EH (cell line): ENCODE data around the gene SLX4IP.

ENCODE experiments used
- DNase-seq: peaks from one replicate; pipeline ENCODE4 v3.0.0-alpha.2; 2015; ENCODE audit warnings: low read depth

The SLX4IP gene

GRCh38 chr20:10649797-10650160 is 214.7 kb downstream of the SLX4IP start:
- DNase-seq = peak; percentile 77

GRCh38 chr20:10651227-10651990 is 216.3 kb downstream of the SLX4IP start:
- DNase-seq = peak; percentile 75

DNA sequence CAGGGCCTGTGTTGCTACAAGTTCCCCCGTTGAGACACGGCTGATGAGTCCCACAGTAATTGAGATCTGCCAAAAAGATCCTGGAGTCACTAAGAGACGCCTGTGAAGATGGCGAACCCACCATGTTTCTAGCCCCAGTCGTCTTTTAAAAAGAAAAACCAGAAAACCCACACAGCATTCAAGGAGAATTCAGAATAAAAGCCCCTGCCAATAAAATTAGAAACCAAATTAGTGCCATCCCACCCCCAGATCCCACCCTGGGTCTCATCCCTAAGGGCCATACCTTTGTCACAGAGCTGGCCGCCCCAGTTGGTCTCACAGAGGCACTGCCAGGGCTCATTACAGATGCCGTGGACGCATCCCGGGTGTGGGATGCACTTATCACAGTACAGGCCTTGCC is 217.1 kb downstream of the SLX4IP start:
- no peak for DNase-seq

GRCh38 chr20:10652660-10653261 is 217.7 kb downstream of the SLX4IP start:
- DNase-seq = no peak

GRCh38 chr20:10653599-10654249 is 218.6 kb downstream of the SLX4IP start:
- peak; percentile 80 for DNase-seq

DNA sequence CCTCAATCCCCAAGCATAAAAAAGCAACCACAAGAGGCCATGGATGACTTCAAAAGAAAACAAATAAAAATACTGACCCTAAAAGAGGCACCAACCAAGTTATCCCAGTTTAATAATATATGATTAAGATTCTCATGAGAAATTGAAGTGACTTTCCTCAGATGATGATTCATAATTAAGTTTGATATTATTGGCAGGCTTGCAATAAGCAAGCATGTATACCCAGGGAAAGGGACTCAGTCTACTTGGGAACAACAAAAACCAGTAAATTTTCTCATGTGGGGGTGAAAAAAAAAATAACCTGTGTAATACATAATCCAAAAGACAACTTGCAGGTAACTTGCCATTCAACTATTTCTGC is 219.1 kb downstream of the SLX4IP start:
- DNase-seq = no peak

DNA sequence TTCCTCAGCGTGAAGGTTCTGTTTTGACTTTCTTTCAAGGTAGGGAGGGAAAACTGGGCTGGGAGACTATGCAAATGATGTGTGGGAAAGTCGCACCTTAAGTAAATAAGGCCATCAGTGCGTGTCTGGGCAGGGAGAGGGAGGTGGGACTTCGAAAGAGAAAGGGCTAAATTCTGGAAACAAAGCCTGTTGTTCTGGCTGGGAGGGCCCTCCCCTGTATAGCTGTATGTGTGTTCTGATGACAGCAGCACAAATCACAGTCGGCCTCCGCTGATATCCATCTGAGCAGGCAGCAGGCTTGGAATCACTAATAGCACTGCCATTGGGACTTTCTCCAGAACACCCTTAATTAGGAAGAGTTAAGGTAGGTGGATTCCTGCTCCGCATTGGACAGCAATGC is 219.5 kb downstream of the SLX4IP start:
- no peak for DNase-seq

DNA sequence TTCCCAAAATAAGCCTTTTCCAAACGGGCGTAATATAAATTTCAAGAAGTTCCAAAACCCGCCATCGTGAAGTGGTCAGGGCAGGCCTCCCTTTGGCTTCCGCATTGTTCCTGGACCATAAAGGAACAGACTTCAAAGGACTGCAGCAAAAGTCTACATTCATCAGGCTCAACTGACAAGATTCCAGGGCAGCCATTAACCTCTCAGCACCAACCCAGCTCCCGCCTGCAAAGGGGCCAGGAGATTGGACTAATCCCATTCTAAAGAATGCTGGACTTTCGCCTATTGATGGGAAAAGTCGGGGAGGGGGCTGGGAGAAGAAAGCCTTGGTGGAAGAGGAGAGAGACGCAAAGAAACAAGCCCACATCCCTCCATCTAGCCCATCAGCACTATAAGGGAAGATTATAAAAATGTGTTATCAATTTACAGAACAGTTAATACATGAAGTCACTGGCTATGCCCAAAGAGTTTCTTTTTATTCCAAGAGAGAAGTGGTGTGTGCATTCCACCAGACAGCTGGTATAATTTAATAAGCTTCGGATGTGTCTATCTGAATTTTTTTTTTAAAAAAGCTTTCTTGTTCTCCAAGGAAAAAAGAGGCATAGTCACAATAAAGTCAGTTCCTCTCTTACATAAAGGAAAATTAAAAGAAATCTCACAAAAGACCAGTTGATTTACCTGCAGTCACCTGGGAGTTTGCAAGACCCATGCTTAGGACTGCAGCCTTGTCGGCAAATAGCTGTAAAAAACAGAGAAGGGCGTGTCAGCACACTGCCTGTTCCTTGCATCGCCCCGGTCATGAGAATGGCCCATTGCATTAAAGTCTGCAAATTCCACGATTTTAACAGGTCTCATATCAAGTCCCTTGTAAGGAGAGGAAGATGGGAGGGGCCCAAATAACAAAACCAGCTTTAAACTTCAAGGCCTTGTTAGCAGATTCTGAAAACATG is 220.9 kb downstream of the SLX4IP start:
- DNase-seq = no peak

GRCh38 chr20:10657453-10657852 is 222.3 kb downstream of the SLX4IP start:
- DNase-seq = no peak

GRCh38 chr20:10658051-10658823 is 223.1 kb downstream of the SLX4IP start:
- peak; percentile 8 for DNase-seq

GRCh38 chr20:10658876-10659632 is 223.9 kb downstream of the SLX4IP start:
- peak; percentile 22 for DNase-seq

- DNase-seq = peak; percentile 40
These were observed 224.8 kb downstream of the SLX4IP start for GRCh38 chr20:10659651-10660601.

- DNase-seq = peak; percentile 56
These were observed 225.6 kb downstream of the SLX4IP start for GRCh38 chr20:10660661-10661060.

- peak; percentile 22 for DNase-seq
These were observed 226.2 kb downstream of the SLX4IP start for GRCh38 chr20:10661261-10661660.

- peak; percentile 1 for DNase-seq
These were observed 227.0 kb downstream of the SLX4IP start for GRCh38 chr20:10662151-10662550.

DNA sequence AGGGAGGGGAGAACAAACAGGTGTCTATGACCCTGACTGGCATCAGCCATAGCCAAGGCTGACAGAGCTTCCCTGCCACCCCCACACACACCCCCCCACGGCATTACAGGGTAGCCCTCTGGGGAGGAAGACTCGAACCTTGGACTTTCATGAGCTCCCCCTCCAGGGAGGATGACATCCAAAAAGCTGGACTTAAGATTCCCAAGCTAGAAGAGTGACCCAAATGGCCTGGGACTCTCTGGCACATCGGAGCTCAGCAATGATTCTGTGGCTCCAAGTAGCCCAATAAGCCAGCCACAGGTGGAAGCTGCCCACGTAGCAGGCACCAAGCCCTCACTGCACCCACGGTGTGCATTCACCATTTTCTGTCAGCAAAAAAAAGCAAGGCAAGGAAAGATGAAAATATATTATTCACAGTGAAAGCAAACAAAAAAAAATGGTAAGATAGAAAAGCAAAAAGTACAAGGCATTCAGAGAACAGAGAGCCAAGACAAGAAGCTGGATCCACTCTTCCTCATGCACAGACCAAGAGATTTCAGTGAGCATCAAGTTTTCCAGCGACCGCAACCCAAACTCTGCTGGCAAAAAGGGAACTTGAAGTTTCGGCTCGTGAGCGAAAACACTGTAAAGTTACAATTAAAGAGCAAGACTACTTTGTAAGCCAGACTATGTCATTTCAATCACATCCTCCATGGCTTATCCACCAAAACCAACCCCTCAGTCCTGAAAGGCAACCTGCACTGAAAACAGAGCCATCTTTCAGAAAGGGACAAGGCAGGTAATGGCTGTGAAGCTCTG is 227.8 kb downstream of the SLX4IP start:
- DNase-seq = peak; percentile 0

DNA sequence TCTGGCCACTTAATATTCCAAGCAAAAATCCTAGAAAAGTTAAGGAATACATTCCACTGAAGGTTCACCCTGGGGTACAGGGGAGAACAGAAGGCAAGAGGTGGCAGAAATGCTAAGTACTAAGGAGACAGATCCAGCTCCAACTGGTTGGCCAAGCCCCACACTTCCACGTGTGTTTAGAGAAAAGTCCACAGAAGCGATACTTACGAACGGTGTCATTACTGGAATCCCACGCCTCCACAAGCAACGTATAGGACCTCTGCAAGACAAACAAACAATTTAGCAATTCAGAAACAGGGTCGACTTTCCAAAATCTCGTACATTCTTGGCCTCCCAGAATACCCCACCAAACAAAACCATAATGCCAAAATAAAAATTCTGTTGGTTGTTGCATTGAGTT is 228.7 kb downstream of the SLX4IP start:
- no peak for DNase-seq

DNA sequence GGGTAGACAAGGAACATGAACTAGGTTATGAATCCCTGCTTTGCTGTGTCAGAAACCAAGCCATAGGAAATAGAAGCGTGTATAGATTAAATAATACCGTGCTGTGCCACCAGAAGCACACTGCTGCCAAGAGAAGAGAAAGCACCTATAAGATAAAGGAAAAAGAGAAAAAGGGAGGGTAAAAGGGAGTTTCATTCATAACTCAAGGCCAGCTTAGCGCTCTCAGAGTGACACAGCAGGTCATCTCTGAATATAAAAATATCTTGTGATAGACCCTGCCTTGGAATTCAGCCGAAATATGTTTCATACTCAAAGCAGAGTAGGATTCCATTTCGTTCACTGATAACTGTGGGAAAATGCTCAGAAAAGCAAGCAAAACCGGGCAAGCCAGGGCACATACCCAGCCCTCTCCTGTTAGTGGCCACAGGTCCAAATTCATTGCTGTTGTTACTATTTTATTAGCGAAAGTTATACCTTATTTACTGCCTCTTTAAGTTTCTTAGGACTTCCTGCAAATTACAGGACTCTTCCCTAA is 230.0 kb downstream of the SLX4IP start:
- peak; percentile 13 for DNase-seq
